Measurements from ENCODE around the gene MGAT4B.

The MGAT4B gene

GRCh38 chr5:179820483-179821297 lies 14.0 kb upstream of the MGAT4B start, which contains the start of gene SQSTM1:
SQSTM1 (plus strand) TSS chr5:179820905; CDS start chr5:179820937, 32 bp downstream.
- no peak for FAIRE-seq
- DNase-seq (ENCODE audit: insufficient read length, low spot score), result peak; percentile 79
- TF ChIP-seq POLR2A (IDR thresholded peaks at IDR 0.05; ENCODE audit: low read depth, low read length), result peak; percentile 100

GRCh38 chr5:179820127-179820482 lies 13.4 kb upstream of the MGAT4B start:
- FAIRE-seq (no peak), DNase-seq (ENCODE audit: insufficient read length, low spot score) (no peak)
- TF ChIP-seq POLR2A (IDR thresholded peaks at IDR 0.05; ENCODE audit: low read depth, low read length), result no peak

GRCh38 chr5:179819296-179820126 lies 12.8 kb upstream of the MGAT4B start:
- DNase-seq (ENCODE audit: insufficient read length, low spot score) (peak; percentile 85), FAIRE-seq (no peak)

GRCh38 chr5:179818746-179819295 lies 12.2 kb upstream of the MGAT4B start:
- DNase-seq (ENCODE audit: insufficient read length, low spot score), result peak; percentile 97
- TF ChIP-seq POLR2A (IDR thresholded peaks at IDR 0.05; ENCODE audit: low read depth, low read length), result peak; percentile 38; the same call in 1 of the 2 replicates
- FAIRE-seq, result no peak

More at GRCh38 chr5:179819296-179820126, 12.8 kb upstream of the MGAT4B start:
- 0 out of 2 replicates have a peak, but pooled peaks have one; percentile 9 for TF ChIP-seq POLR2A (IDR thresholded peaks at IDR 0.05; ENCODE audit: low read depth, low read length)

GRCh38 chr5:179817890-179818745 lies 11.5 kb upstream of the MGAT4B start:
- FAIRE-seq, result no peak
- no peak for DNase-seq (ENCODE audit: insufficient read length, low spot score)
- no peak for TF ChIP-seq POLR2A (IDR thresholded peaks at IDR 0.05; ENCODE audit: low read depth, low read length)

- TF ChIP-seq POLR2A (IDR thresholded peaks at IDR 0.05; ENCODE audit: low read depth, low read length), result no peak
- DNase-seq (ENCODE audit: insufficient read length, low spot score), result no peak
- FAIRE-seq, result no peak
Measured at GRCh38 chr5:179817470-179817840, 10.8 kb upstream of the MGAT4B start.

GRCh38 chr5:179816796-179817469 lies 10.3 kb upstream of the MGAT4B start:
- DNase-seq (ENCODE audit: insufficient read length, low spot score) (no peak), FAIRE-seq (no peak)
- no peak for TF ChIP-seq POLR2A (IDR thresholded peaks at IDR 0.05; ENCODE audit: low read depth, low read length)

- FAIRE-seq (no peak), DNase-seq (ENCODE audit: insufficient read length, low spot score) (no peak)
- no peak for TF ChIP-seq POLR2A (IDR thresholded peaks at IDR 0.05; ENCODE audit: low read depth, low read length)
Measured at GRCh38 chr5:179816401-179816795, 9.7 kb upstream of the MGAT4B start.

- FAIRE-seq (no peak), DNase-seq (ENCODE audit: insufficient read length, low spot score) (no peak)
- no peak for TF ChIP-seq POLR2A (IDR thresholded peaks at IDR 0.05; ENCODE audit: low read depth, low read length)
Measured at GRCh38 chr5:179815491-179816249, 9.0 kb upstream of the MGAT4B start.

- no peak for DNase-seq (ENCODE audit: insufficient read length, low spot score)
- FAIRE-seq, result no peak
- no peak for TF ChIP-seq POLR2A (IDR thresholded peaks at IDR 0.05; ENCODE audit: low read depth, low read length)
Measured at GRCh38 chr5:179814090-179814489, 7.4 kb upstream of the MGAT4B start.

GRCh38 chr5:179812997-179813607 lies 6.4 kb upstream of the MGAT4B start:
- DNase-seq (ENCODE audit: insufficient read length, low spot score) (no peak), FAIRE-seq (no peak)
- TF ChIP-seq POLR2A (IDR thresholded peaks at IDR 0.05; ENCODE audit: low read depth, low read length), result no peak
